HEK293T (cell line): ENCODE results near the gene SLC25A34.

Experiments
- BHLHE40 ChIP-seq: fragments of 450-650 bp; IDR thresholded peaks from 2 replicates; pipeline ENCODE4 v1.6.1; 2016; ENCODE audit warnings: mild to moderate bottlenecking, moderate library complexity, borderline replicate concordance
- FOXA1 ChIP-seq: fragments of 450-650 bp; IDR thresholded peaks from 2 replicates; pipeline ENCODE4 v1.6.1; 2016; ENCODE audit warnings: mild to moderate bottlenecking

DNA sequence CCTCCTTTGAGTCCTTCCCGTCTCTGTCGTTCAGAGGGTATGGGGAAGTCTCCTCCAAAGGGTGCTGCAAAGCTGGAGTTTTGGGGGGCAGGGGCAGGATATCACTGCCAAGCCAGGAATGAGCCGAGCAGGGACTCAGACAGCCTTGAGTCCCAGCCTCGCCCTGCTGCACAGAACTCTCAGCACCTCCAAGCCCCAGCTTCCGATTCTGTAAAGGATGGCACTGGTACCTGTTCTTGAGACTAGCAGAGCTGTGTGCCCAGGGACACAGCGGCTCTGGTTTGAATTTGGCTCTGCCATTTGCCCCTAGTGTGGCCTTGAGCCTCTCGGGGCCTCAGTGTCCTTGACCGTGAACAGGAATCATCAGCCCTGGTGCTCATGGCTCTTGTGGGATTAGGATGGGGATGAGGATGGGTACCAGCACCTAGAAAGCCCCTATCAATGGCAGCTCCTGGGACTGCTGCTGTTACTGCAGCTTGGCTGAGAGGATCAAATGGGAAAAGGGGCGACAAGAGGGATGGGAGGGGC is 21.0 kb downstream of the SLC25A34 start:
- TF ChIP-seq BHLHE40 (no peak), FOXA1 (no peak)
